Measurements from ENCODE around the gene BARX1.
"Not testable (repeated sequence)": the region's sequence is repeated elsewhere in the genome, so short reads cannot be mapped to it uniquely, and the experiment has no call there.

The BARX1 gene, protein sequence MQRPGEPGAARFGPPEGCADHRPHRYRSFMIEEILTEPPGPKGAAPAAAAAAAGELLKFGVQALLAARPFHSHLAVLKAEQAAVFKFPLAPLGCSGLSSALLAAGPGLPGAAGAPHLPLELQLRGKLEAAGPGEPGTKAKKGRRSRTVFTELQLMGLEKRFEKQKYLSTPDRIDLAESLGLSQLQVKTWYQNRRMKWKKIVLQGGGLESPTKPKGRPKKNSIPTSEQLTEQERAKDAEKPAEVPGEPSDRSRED

DNA sequence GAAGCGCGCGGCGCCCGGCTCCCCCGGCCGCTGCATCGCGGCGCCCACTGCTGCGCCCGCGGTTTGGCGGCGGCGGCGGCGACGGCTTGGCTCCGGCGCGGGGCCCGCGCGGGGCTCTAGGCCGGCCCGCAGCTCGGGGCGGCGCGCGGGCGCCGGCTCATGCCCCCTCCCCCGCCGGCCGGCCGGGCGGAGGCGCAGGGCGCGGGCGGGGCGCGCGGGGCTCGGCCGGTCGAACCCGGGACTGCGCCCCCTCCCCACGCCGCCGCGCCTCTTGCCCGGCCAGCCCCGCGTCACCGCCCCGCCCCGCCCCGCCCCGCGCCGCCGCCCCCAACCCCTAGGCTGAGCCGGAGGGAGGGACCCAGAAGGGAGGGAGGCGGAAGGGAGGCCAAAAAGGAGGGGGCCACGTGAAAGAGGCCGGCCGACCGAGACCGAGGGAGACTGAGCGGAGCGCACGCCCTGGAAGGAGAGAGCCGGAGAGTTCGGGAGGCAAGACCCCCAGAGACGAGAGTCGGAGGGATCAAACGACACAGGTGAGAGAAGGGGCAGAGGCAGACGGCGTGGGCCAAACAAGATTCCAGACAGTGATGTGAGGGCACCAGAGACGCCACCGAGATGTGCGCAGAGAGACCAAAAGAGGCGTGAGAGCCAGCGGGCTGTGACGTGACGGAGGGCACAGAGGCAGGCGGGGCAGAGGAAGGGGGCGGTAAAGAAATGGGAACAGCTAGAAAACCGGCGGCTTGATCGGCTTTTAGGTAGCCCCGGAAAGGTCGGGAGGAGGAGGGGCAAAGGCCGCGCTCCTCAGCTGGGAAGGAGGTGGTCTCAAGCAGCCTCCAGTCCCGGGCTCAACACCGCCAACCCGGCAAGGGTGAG lies at the start of gene BARX1:
BARX1 (minus strand) TSS at position 245 of the 870 bp plus-strand sequence; CDS start at position 36, 209 bp downstream.
- DNase-seq (ENCODE audit: low read depth in 2 of 2), result no peak

DNA sequence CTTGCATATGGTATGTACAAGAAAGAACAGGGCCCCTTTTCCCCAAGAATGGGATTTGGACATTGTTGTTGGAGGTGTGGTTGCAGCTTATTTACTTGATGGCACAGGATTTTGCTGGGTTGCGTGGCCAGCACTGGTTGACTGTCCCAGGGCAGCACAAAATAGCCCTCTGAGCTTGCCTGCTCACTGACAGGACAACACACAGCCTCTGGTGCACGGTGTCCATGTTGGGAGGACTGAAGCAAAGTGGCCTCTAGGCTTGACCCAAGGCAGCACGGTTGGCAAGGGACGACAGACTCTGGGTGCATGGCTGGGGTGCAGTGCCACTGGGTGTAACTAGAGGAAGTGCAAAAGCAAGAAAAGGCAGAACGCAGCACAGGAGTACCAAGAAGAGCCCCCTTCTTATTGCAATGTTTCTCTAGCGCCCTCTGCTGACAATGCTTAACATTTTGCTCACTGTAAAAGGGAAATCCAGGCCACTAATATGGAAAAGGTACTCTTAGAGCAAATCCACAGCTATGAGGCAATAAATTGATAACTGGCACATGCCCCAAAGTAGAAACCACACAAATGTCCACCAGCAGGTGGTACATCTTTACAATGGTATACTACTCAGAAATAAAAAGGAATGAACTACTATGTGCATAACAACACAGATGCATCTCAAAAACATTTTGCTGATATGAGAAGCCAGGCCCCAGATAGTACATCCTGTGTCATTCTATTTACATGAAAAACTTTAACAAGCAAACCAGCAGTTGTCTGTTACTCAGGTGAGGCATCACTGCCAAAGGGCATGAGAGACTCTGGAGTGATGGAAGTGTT lies 47.4 kb upstream of the BARX1 start:
- DNase-seq (ENCODE audit: low read depth in 2 of 2), result no peak

DNA sequence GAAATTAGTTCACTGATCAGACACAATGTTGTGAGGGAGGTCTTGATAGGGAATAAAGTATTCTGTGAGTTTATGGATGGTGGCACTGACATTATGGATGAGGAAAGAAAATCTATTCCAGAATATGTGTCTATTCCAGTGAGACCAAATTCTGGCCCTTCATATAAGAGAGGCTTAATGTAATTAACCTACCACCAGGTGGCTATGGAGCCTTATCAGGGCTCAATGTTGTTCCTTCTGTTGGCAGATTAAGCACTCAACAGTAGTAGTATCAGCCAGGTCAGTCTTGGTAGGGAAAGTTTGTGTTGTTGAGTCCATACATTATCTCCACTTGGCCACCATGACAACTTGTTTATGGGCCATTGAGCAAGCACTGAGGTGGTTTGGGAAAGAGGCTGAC lies 41.7 kb upstream of the BARX1 start:
- DNase-seq (ENCODE audit: low read depth in 2 of 2), result no peak

DNA sequence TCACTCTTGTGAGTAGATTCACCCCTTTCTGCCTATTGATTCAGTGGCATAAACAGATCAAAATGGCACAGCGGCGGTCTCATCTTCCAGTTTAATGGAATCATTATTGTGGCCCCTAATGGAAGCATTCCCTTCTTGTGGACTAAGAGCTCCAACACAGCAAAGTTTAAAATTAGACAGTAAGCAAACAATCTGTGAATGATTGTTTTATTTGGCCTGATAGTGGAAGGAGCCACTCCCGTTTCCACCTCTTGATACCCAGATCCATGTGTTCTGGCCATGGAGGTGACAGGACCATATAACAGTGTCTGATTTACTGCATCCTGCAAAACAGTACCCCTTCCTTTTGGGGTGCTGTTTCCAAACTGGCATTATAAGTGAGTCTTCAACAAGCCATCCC lies 41.2 kb upstream of the BARX1 start:
- no peak for DNase-seq (ENCODE audit: low read depth in 2 of 2)

DNA sequence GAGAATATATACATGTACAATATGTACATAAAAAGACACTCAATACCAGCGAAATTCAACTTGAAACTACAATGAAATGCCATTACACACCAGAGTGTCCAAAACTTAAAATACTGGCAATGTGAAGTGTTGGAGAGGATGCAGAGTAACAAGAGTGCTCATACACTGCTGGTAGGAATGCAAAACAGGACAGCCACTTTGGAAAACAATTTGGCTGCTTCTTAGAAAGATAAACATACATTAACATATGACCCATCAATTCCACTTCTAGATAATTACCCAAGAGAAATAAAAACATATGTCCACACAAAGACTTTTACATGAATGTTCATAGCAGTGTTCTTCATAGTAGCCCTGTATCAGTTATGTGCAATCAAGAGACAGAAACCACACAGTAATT lies 39.4 kb upstream of the BARX1 start:
- no peak for DNase-seq (ENCODE audit: low read depth in 2 of 2)

DNA sequence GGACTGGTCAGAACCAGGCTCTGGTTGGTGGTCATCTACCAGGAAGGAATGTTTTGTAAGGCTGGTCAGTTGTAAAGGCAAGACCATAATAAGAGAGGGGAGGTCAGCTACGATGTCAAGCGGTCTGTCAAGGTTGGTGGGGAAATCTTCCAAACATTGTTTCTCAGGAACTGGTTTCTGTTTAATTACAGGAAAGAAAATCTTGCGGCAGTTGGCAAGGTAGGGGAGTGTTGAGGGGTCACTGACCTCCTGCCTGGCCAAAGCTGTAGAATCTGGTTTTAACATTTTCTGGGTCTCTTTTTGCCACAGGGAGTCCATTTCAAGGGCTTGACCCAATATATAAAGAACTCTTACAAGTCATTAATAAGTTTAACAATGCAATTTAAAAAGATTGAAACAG lies 39.0 kb upstream of the BARX1 start:
- no peak for DNase-seq (ENCODE audit: low read depth in 2 of 2)

DNA sequence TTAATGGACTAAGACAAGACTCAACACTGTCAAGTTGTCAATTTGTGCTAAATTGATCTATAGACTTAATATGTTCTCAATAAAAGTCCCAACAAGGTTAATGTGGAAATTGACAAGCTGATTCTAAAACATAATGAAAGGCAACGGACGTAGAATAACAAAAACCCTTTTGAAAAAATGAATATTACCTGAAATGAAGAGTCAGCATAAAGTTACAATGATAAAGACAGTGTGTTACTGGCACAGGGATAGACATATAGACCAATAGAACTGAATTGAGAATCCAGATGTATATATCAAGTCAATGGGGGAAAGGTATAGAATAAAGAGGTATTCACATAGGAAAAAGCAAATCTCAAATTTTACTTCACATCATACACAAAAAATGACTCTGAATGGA lies 37.7 kb upstream of the BARX1 start:
- no peak for DNase-seq (ENCODE audit: low read depth in 2 of 2)

DNA sequence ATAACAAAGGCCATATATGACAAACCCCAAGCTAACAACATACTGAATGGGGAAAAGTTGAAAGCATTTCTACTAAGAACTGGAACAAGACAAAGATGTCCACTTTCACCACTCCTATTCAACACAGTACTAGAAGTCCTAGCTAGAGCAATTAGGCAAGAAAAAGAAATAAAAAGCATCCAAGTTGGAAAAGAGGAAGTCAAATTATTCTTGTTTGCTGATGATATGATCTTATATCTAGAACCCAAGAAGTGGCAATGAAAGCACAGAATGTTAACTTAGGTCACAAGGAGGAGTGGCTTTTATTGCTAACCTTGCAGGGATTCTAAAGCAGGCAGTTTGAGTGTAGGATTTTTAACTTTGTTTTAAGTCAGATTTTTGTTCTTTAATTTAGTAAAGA lies 35.3 kb upstream of the BARX1 start:
- no peak for DNase-seq (ENCODE audit: low read depth in 2 of 2)

DNA sequence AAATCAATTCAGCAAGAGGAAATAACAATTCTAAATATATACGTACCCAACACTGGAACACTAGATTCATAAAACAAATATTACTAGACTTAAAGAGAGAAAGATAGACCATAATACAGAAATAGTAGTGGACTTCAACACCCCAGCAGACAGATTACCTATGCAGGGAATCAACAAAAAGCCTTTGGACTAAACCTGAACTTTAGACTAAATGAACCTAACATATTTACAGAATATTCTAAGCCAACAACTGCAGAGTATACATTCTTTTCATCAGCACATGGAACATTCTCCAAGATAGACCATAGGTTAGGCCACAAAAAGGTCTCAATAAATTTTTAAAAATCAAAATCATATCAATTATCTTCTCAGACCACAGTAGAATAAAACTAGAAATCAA lies 32.9 kb upstream of the BARX1 start:
- no peak for DNase-seq (ENCODE audit: low read depth in 2 of 2)

DNA sequence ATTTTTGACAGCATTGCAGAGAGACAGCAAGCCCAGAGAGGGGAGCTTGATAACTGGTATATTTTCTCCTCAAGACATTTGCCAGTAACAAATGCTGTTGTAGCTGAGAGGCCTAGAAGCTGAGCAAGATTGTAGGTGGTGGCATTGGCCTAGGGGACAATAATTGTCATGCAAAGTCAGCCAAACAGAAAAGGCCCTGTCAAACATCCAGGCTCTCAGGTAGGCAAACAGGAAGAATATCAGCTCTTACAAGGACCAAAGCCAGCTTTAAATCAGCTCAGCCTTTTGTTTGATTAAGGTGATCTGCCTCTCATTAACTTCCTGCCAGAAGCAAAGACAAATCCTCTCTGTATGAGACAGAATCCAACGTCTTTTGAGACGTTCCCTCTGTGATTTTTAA lies 29.7 kb upstream of the BARX1 start:
- no peak for DNase-seq (ENCODE audit: low read depth in 2 of 2)

DNA sequence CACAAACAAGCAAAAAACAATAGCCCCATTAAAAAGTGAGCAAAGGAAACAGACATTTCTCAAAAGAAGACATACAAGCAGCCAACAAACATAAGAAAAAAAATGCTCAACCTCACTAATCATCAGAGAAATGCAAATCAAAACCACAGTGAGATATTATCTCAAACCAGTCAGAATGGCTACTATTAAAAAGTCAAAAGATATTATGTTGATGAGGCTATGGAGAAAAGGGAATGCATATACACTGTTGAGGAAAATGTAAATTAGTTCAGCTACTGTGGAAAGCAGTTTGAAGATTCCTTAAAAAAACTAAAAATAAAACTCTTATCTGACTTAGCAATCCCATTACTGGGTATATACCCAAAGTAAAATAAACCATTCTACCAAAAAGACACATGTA lies 28.7 kb upstream of the BARX1 start:
- DNase-seq (ENCODE audit: low read depth in 2 of 2), result no peak

DNA sequence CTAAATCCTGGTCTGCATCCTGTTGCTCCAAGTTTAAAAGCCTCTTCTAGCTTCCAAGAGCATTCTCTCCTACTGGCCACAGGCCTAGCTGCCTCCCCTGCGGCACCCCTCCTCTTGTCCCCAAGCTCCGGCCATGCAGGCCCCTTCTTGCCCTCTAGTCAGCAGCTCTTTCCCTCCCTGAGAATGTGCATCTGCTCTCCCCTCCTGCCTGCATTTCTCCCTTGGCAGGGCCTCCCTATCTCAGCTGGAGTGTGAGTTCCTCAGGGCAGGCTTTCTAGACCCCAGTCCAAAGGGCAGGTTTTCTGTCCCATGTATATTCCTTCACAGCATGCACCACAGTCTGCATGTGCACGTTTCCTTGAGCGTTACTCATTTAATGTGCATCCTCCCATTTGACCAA lies 24.6 kb upstream of the BARX1 start:
- no peak for DNase-seq (ENCODE audit: low read depth in 2 of 2)

DNA sequence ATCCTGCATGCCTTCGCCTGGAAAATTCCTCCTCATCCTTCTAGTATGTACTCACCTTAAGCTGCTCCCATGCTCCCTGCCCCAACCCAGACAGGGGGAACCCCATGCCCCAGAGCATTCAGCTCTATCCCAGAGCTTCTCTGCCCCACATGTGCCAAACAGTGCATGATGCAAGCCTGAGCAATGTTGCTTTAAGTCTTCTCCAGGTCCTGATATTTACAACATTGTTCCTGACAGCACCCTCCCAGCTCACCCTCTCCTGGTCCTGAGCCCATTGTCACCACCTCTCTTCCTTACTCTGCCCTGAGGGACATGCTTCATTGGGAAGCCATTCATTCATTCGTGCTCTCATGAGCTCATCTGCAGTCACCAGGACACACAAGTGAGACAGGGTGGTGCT lies 23.4 kb upstream of the BARX1 start:
- no peak for DNase-seq (ENCODE audit: low read depth in 2 of 2)

DNA sequence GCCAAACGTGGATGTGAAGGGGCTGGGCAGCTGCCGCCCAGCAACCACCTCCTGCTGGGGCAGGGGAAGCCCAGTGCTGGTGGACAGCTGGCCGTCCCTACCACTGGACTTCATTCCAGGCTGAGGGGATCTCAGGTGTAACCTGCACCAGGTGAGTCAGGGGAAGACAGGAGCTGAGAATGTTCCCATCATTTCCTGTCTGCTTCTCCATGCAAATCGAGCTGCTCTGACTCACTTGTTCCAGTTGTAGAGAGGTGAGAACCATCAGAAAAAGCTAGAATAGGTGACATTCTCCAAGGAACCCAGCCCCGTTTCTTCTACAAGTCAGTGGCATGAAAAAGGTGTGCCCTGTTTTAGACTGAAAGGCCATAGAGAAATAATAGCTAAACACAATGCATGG lies 21.8 kb upstream of the BARX1 start:
- DNase-seq (ENCODE audit: low read depth in 2 of 2), result no peak

DNA sequence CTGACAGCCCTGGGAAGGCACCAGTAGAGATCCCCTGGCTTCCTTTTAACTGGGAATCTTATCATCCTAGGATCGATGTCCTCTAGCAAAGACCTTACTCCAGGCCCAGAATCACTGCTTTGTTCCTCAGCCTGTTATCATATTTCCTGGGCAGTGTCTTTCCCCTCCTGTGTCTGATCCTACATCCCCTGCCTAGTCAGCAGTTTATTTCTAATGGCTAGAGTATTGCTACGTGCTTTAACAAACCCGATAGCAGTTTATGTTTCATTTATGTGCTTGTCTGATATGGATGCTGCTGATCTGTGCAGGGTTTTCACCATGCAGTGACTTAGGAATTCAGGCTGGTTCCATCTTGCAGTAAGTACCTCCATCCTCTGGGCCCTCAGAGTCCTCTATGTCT lies 20.9 kb upstream of the BARX1 start:
- no peak for DNase-seq (ENCODE audit: low read depth in 2 of 2)

DNA sequence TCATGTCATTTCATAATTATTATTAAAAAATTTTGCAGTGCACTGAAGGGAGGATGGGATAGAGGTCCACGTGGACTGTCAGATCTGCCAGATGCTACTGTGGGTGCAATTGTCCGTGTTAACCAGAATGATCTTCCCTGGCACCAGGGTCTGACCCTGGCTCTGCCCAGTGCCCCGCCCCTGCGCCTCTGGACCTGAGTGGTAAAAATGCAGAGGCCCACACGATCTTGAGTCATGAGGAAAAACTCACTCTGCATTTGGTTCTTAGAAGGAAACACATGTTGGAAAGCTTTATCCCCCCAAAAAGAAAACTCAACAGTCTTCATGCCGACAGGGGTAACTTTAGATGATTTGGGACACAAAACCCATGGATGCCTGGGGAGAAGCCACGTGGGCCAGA lies 20.1 kb upstream of the BARX1 start:
- no peak for DNase-seq (ENCODE audit: low read depth in 2 of 2)

DNA sequence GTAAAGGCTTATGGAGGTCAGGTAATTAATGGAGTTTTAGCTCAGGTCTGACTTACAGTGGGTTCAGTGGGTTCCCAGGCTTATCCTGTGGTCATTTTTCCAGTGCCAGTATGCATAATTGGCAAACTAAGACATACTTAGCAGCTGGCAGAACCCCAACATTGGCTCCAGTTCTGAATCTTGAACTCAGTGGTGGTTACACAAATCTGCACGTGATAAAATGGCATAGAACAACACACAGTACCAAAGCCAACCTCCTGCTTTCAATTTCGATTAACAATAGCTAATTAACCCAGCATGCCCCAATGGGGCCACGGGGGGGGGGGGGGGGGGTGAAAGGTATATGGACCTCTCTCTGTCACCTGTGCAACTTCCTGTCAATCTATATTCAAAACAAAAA lies 19.0 kb upstream of the BARX1 start:
- DNase-seq (ENCODE audit: low read depth in 2 of 2), result no peak

DNA sequence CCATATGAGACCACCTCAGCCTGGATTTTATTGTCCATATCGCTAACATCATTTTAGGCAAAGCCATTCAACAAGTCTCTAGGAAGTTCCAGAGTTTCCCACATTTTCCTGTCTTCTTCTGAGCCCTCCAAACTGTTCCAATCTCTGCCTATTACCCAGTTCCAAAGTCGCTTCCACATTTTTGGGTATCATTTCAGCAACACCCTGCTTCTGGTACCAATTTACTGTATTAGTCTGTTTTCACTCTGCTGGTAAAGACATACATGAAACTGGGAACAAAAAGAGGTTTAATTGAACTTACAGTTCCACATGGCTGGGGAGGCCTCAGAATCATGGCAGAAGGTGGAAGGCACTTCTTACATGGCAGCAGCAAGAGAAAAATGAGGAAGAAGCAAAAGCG lies 17.5 kb upstream of the BARX1 start:
- not testable (repeated sequence) for DNase-seq (ENCODE audit: low read depth in 2 of 2)

DNA sequence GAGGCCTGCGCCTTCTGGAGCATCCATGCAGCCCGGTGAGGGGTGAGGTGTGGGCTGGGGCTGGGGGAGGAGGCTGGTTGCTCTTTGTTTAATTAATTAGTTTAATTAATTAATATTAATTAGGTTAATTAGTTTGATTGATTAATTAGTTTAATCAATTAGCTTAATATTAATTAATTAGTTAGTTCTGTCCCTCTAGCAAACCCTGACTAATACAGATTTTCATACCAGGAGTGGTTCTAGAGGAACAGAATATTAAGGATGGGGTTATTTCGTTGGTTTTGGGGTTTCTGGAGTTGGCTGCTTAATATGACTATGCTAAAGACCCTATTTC lies 14.1 kb upstream of the BARX1 start:
- no peak for DNase-seq (ENCODE audit: low read depth in 2 of 2)

DNA sequence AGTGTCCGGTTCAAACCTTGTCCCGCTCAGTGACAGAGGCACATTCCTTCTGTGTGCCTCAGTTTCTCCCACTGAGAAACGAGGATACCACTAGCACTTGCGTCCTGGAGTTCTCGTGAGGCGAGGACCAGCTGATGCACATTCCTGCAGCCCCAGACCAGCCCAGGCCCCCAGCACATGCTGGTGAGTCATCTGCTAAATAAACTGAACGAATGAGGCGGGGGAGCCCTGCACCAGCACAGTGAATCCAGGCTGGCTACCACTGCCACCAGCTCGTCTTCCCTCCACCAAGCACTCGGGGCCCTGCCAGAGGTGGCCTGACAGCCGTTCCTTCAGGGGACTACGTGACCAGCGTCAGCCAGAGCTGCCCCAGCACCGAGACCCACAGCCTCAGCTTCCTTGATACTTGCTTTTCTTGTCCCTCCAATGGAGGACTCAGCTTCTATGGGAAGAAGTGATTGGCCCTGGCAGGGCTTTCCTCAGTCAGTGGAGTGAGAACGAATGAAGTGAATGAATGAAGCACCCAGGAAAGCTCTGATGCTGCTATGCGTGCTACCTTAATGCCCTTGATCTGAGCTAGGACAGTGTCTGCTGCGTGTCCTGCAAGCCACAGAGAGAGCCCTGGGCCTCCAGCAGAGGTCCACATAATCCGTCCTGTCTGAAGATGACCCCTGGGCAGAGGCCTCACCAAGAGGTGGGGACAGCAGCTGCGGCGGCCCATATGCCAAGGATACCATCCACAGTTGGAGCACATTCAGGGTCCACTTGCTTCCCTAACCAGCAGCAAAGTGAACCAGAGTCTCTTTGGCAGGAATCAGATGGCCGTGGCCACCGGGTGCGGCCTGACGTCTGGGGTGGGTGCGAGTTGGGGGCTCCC lies 13.5 kb upstream of the BARX1 start:
- DNase-seq (ENCODE audit: low read depth in 2 of 2), result no peak

DNA sequence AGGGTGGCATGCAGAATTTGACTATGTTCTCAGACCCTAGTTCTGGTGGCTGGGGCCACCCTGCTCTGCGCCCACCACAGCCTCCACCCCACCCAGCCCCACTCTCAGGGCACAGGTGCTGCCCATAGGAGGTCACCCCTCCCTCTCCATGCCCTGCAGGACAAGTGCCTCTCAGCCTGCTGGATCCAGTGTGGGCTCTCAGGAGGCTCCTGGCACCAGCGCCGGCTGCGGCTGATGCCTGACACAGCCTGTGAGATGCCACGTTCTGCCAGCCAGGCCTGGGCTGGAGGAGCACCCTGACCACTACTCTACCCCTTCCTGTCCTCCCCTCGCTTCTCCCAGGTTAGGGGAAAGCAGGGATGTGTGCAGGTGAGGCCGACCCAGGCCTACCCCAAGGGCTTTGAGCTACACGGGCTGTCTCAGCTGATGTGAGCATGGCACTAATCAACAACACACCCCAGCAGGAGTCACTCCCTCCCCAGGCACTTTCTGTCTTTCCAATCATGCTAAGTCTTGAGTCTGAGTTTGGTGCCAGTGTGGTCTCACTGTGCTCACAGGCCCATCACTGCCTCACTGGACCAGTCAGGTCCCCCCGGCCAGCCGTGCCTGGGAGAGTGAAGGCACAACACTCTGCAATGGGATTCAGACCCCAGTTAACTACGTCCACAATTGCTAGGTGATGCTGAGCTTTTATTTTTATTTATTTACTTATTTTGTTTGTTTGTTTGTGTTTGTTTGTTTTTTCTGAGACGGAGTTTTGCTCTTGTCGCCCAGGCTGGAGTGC lies 12.1 kb upstream of the BARX1 start:
- DNase-seq (ENCODE audit: low read depth in 2 of 2), result no peak

All from stimulated activated CD8-positive, alpha-beta memory T cell treated with anti-CD3 and anti-CD28 coated beads, Interleukin-15, amount 100 ng/mL, for 4 hours (primary cell).